Posterior vena cava (tissue), 2 donors: ENCODE measurements around the gene CRYGB. TPM values are rescaled to one million over a fixed set of nuclear protein-coding genes. Genes with fewer than 3 reads are reported as not detected.

Source experiments
- total RNA-seq, 2 donors: library from RNA; stranded (reverse); fragmentation: NEBNext Ultra II Directional; extraction: Animal tissue kit (Norgen Biotek cat#: 25700); gene quantifications; one replicate each; pipeline ENCODE4 v1.2.1, GENCODE V29; 2021
- donor health status: DM: yes; HTN: yes; CAD: no.
- donor health status: DM: yes; HTN: yes; CAD: no.

Gene CRYGB
- total RNA-seq, 2 donors from 2014 or later = not detected

Other genes starting within 250 kb of the CRYGB start
- gene PLEKHM3, start 120.6 kb downstream of the CRYGB start, total RNA-seq = 1 to 10 TPM; 8.9 to 9.8 TPM
- not detected for gene CRYGD, start 21.6 kb downstream of the CRYGB start, total RNA-seq
- not detected for gene CRYGC, start 16.3 kb downstream of the CRYGB start, total RNA-seq
- not detected for gene CRYGA, start 17.4 kb upstream of the CRYGB start, total RNA-seq
- not detected for gene C2orf80, start 43.9 kb upstream of the CRYGB start, total RNA-seq
- gene IDH1, start 108.9 kb upstream of the CRYGB start, total RNA-seq = 10 to 100 TPM; 46.8 to 81.8 TPM
- 10 to 100 TPM; 25.4 to 26.1 TPM for gene PIKFYVE, start 120.1 kb upstream of the CRYGB start, total RNA-seq